ENCODE data around the gene CHFR.
"Not testable (repeated sequence)": the region's sequence is repeated elsewhere in the genome, so short reads cannot be mapped to it uniquely, and the experiment has no call there.

CHFR gene

GRCh38 chr12:132807295-132808092, 79.9 kb downstream of the CHFR start:
- no peak for DNase-seq (ENCODE audit: low read depth)

- no peak for DNase-seq (ENCODE audit: low read depth)
Measured at GRCh38 chr12:132806857-132807256, 80.5 kb downstream of the CHFR start.

GRCh38 chr12:132804426-132804861, 83.0 kb downstream of the CHFR start:
- DNase-seq (ENCODE audit: low read depth) = no peak

GRCh38 chr12:132803888-132804287, 83.5 kb downstream of the CHFR start:
- no peak for DNase-seq (ENCODE audit: low read depth)

GRCh38 chr12:132803125-132803524, 84.3 kb downstream of the CHFR start:
- DNase-seq (ENCODE audit: low read depth) = no peak

- DNase-seq (ENCODE audit: low read depth) = no peak
Measured at GRCh38 chr12:132801741-132802140, 85.7 kb downstream of the CHFR start.

GRCh38 chr12:132798836-132799235, 88.6 kb downstream of the CHFR start:
- no peak for DNase-seq (ENCODE audit: low read depth)

GRCh38 chr12:132797820-132798570, 89.4 kb downstream of the CHFR start:
- no peak for DNase-seq (ENCODE audit: low read depth)

GRCh38 chr12:132795847-132796246, 91.6 kb downstream of the CHFR start:
- no peak for DNase-seq (ENCODE audit: low read depth)

- not testable (repeated sequence) for DNase-seq (ENCODE audit: low read depth)
Measured at GRCh38 chr12:132791940-132792339, 95.5 kb downstream of the CHFR start.

GRCh38 chr12:132789099-132789471, 98.3 kb downstream of the CHFR start:
- no peak for DNase-seq (ENCODE audit: low read depth)

- DNase-seq (ENCODE audit: low read depth) = no peak
Measured at GRCh38 chr12:132788375-132789098, 98.9 kb downstream of the CHFR start.

- no peak for DNase-seq (ENCODE audit: low read depth)
Measured at GRCh38 chr12:132787877-132788276, 99.5 kb downstream of the CHFR start.

- DNase-seq (ENCODE audit: low read depth) = no peak
Measured at GRCh38 chr12:132786192-132786591, 101.2 kb downstream of the CHFR start.

GRCh38 chr12:132784580-132784979, 102.8 kb downstream of the CHFR start:
- no peak for DNase-seq (ENCODE audit: low read depth)

GRCh38 chr12:132783917-132784531, 103.4 kb downstream of the CHFR start:
- no peak for DNase-seq (ENCODE audit: low read depth)
